SK-N-MC (cell line): Measurements from ENCODE around the gene TTLL5.

ENCODE experiments used
- EZH2 ChIP-seq: fragments of 200-600 bp; sonication (generic); IDR thresholded peaks from one replicate; pipeline ENCODE4 v1.6.1; 2017; ENCODE audit warnings: antibody characterized with exemption
- FOXP2 ChIP-seq: optimal IDR thresholded peaks from 2 replicates; pipeline ENCODE3; 2011; ENCODE audit warnings: mild to moderate bottlenecking, moderate library complexity; ENCODE audit not compliant: insufficient read depth; ENCODE audit errors: extremely low read length, control extremely low read depth
- POLR2AphosphoS5 ChIP-seq: IDR thresholded peaks from 2 replicates; pipeline ENCODE4 v1.6.1; 2012; ENCODE audit warnings: mild to moderate bottlenecking, low read depth, low read length, borderline replicate concordance

DNA sequence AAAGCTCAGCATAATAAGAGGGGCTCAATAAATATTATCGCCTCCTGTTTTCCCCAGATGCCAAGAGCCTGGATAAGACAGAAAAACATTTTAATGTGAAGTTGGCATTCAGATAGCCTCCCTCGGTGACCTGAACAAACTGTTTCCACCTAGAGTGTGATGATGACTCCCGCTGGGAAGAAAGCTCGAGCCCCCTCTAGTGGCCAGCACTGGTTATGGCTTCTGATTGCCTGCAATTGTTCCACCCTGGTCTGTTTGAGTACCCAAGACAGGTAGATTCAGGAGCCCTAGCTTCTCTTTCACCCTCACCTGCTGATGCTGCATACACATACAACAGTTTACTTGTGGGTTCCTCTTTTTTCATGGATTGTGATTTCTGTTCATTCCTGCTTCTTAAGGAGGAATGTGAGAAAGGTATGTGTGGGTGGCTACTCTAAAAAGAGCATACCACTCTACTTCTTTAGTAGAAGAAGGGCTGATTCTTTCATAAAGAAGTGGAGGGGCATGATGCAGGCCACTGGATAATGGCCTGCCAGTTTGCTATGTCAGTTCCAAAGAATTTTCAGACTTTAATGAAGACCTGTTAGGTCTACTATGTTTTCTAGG is 6.8 kb upstream of the TTLL5 start:
- TF ChIP-seq EZH2 (no peak), POLR2AphosphoS5 (no peak), FOXP2 (no peak)
